Measurements from ENCODE around the gene NME4.

DNA sequence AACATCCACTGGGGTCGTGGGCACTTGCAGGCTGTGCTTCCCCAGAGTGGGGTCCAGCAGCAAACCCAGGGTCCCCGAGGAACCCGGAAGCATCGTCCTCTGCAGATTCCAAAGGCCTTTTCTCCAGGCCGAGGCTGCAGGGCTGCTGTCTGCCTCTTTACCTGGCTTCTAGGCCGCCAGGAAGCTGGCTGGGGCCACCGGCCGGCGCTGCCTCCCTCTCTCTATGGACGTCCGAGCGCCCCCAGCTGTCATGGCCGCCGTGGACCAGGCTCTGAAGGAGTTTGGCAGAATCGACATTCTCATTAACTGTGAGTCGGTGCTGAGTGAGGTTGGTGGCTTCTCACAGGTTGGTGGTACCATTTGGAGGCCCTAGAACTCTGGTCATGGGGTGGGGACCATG lies 10.3 kb downstream of the NME4 start:
- TF ChIP-seq, protein P1, sequence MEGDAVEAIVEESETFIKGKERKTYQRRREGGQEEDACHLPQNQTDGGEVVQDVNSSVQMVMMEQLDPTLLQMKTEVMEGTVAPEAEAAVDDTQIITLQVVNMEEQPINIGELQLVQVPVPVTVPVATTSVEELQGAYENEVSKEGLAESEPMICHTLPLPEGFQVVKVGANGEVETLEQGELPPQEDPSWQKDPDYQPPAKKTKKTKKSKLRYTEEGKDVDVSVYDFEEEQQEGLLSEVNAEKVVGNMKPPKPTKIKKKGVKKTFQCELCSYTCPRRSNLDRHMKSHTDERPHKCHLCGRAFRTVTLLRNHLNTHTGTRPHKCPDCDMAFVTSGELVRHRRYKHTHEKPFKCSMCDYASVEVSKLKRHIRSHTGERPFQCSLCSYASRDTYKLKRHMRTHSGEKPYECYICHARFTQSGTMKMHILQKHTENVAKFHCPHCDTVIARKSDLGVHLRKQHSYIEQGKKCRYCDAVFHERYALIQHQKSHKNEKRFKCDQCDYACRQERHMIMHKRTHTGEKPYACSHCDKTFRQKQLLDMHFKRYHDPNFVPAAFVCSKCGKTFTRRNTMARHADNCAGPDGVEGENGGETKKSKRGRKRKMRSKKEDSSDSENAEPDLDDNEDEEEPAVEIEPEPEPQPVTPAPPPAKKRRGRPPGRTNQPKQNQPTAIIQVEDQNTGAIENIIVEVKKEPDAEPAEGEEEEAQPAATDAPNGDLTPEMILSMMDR (IDR thresholded peaks at IDR 0.05), result no peak
- TF ChIP-seq EZH2 (IDR thresholded peaks at IDR 0.05; ENCODE audit: borderline replicate concordance, insufficient read depth, low read depth, low read length, poor library complexity, severe bottlenecking), result no peak
